Measurements from ENCODE around the gene DCLK1.

Gene DCLK1

GRCh38 chr13:36051082-36051481 is 80.1 kb downstream of the DCLK1 start:
- Histone ChIP-seq H3K23ac (ENCODE audit: low read length) (no peak overlapping the region), H3K36me3 (ENCODE audit: control insufficient read depth in 1 of 2, insufficient read depth in 2 of 2, low read length in 2 of 2) (no peaks in the 10 kb centered on the region), H3K18ac (ENCODE audit: low read length) (no peak overlapping the region), H3K4me3 (ENCODE audit: low read depth, low read length) (no peak overlapping the region), H2AK5ac (ENCODE audit: low read length) (no peak overlapping the region), H4K12ac (ENCODE audit: low read depth, low read length) (no peak overlapping the region), H2BK12ac (ENCODE audit: low read length) (no peak overlapping the region), H4K8ac (ENCODE audit: low read depth, low read length) (no peak overlapping the region), H3K4me1 (ENCODE audit: control insufficient read depth in 1 of 2, insufficient read depth in 2 of 2, low read length in 2 of 2) (no peaks in the 10 kb centered on the region), H3K4me2 (ENCODE audit: low read length) (no peak overlapping the region), H3K9me3 (ENCODE audit: insufficient read depth, low read depth, low read length) (no peaks in the 10 kb centered on the region), H3K14ac (ENCODE audit: low read length) (no peak overlapping the region), H4K91ac (ENCODE audit: low read depth, low read length) (no peak overlapping the region), H2BK120ac (ENCODE audit: insufficient read depth, low read length, poor library complexity) (no peak overlapping the region), H3K9ac (ENCODE audit: low read length) (no peak overlapping the region), H3K79me2 (ENCODE audit: control insufficient read depth, insufficient read depth, low read length, poor library complexity) (no peaks in the 10 kb centered on the region), H3K4ac (ENCODE audit: low read depth, low read length) (no peak overlapping the region), H2BK5ac (ENCODE audit: low read depth, low read length, poor library complexity) (no peak overlapping the region), H2AFZ (ENCODE audit: insufficient read depth, low read length, poor library complexity) (no peak overlapping the region), H3K27ac (ENCODE audit: low read depth, low read length) (no peak overlapping the region), H3K79me1 (ENCODE audit: low read length) (no peaks in the 10 kb centered on the region), H3K27me3 (ENCODE audit: insufficient read depth, low read length) (no peaks in the 10 kb centered on the region)
- no peak for DNase-seq
- WGBS (ENCODE audit: extremely low coverage, insufficient coverage, insufficient read length), result no CpG with 5 or more reads among the region's 1 CpG

GRCh38 chr13:36046672-36047071 is 84.5 kb downstream of the DCLK1 start:
- H3K4me1 ChIP-seq (ENCODE audit: control insufficient read depth in 1 of 2, insufficient read depth in 2 of 2, low read length in 2 of 2), result no peaks in the 10 kb centered on the region
- no peak overlapping the region for H2BK5ac ChIP-seq (ENCODE audit: low read depth, low read length, poor library complexity)
- no peak overlapping the region for H3K14ac ChIP-seq (ENCODE audit: low read length)
- no peaks in the 10 kb centered on the region for H3K79me2 ChIP-seq (ENCODE audit: control insufficient read depth, insufficient read depth, low read length, poor library complexity)
- H2AK5ac ChIP-seq (ENCODE audit: low read length), result no peak overlapping the region
- no peaks in the 10 kb centered on the region for H3K36me3 ChIP-seq (ENCODE audit: control insufficient read depth in 1 of 2, insufficient read depth in 2 of 2, low read length in 2 of 2)
- H3K4me3 ChIP-seq (ENCODE audit: low read depth, low read length), result no peak overlapping the region
- H4K8ac ChIP-seq (ENCODE audit: low read depth, low read length), result no peak overlapping the region
- no peak overlapping the region for H4K12ac ChIP-seq (ENCODE audit: low read depth, low read length)
- H2AFZ ChIP-seq (ENCODE audit: insufficient read depth, low read length, poor library complexity), result no peak overlapping the region
- no peaks in the 10 kb centered on the region for H3K79me1 ChIP-seq (ENCODE audit: low read length)
- no peak overlapping the region for H2BK12ac ChIP-seq (ENCODE audit: low read length)
- no peak overlapping the region for H3K23ac ChIP-seq (ENCODE audit: low read length)
- no peak overlapping the region for H2BK120ac ChIP-seq (ENCODE audit: insufficient read depth, low read length, poor library complexity)
- no peak for DNase-seq
- H3K4ac ChIP-seq (ENCODE audit: low read depth, low read length), result no peak overlapping the region
- H3K9ac ChIP-seq (ENCODE audit: low read length), result no peak overlapping the region
- H3K18ac ChIP-seq (ENCODE audit: low read length), result no peak overlapping the region
- no peak overlapping the region for H4K91ac ChIP-seq (ENCODE audit: low read depth, low read length)
- H3K27ac ChIP-seq (ENCODE audit: low read depth, low read length), result no peak overlapping the region
- WGBS (ENCODE audit: extremely low coverage, insufficient coverage, insufficient read length), result no CpG with 5 or more reads among the region's 3 CpGs
- H3K4me2 ChIP-seq (ENCODE audit: low read length), result no peak overlapping the region
- no peaks in the 10 kb centered on the region for H3K9me3 ChIP-seq (ENCODE audit: insufficient read depth, low read depth, low read length)
- no peaks in the 10 kb centered on the region for H3K27me3 ChIP-seq (ENCODE audit: insufficient read depth, low read length)

- no peak overlapping the region for H2BK120ac ChIP-seq (ENCODE audit: insufficient read depth, low read length, poor library complexity)
- no peaks in the 10 kb centered on the region for H3K4me1 ChIP-seq (ENCODE audit: control insufficient read depth in 1 of 2, insufficient read depth in 2 of 2, low read length in 2 of 2)
- H2BK5ac ChIP-seq (ENCODE audit: low read depth, low read length, poor library complexity), result no peak overlapping the region
- no peak overlapping the region for H2AFZ ChIP-seq (ENCODE audit: insufficient read depth, low read length, poor library complexity)
- no peak overlapping the region for H3K27ac ChIP-seq (ENCODE audit: low read depth, low read length)
- H3K23ac ChIP-seq (ENCODE audit: low read length), result no peak overlapping the region
- H3K14ac ChIP-seq (ENCODE audit: low read length), result no peak overlapping the region
- H3K79me2 ChIP-seq (ENCODE audit: control insufficient read depth, insufficient read depth, low read length, poor library complexity), result no peaks in the 10 kb centered on the region
- no CpG with 5 or more reads among the region's 4 CpGs for WGBS (ENCODE audit: extremely low coverage, insufficient coverage, insufficient read length)
- no peaks in the 10 kb centered on the region for H3K79me1 ChIP-seq (ENCODE audit: low read length)
- no peak overlapping the region for H4K8ac ChIP-seq (ENCODE audit: low read depth, low read length)
- H3K4ac ChIP-seq (ENCODE audit: low read depth, low read length), result no peak overlapping the region
- H3K9me3 ChIP-seq (ENCODE audit: insufficient read depth, low read depth, low read length), result no peaks in the 10 kb centered on the region
- no peak overlapping the region for H3K4me2 ChIP-seq (ENCODE audit: low read length)
- no peaks in the 10 kb centered on the region for H3K27me3 ChIP-seq (ENCODE audit: insufficient read depth, low read length)
- H4K91ac ChIP-seq (ENCODE audit: low read depth, low read length), result no peak overlapping the region
- H3K36me3 ChIP-seq (ENCODE audit: control insufficient read depth in 1 of 2, insufficient read depth in 2 of 2, low read length in 2 of 2), result no peaks in the 10 kb centered on the region
- no peak overlapping the region for H3K18ac ChIP-seq (ENCODE audit: low read length)
- no peak overlapping the region for H3K9ac ChIP-seq (ENCODE audit: low read length)
- H2BK12ac ChIP-seq (ENCODE audit: low read length), result no peak overlapping the region
- no peak overlapping the region for H3K4me3 ChIP-seq (ENCODE audit: low read depth, low read length)
- no peak overlapping the region for H2AK5ac ChIP-seq (ENCODE audit: low read length)
- DNase-seq, result no peak
- H4K12ac ChIP-seq (ENCODE audit: low read depth, low read length), result no peak overlapping the region
Observed at GRCh38 chr13:36038785-36039555, 92.2 kb downstream of the DCLK1 start.

GRCh38 chr13:36033035-36033434 is 98.1 kb downstream of the DCLK1 start:
- no peak overlapping the region for H3K9ac ChIP-seq (ENCODE audit: low read length)
- no peak overlapping the region for H3K23ac ChIP-seq (ENCODE audit: low read length)
- no peak for DNase-seq
- H2BK5ac ChIP-seq (ENCODE audit: low read depth, low read length, poor library complexity), result no peak overlapping the region
- no CpG with 5 or more reads among the region's 4 CpGs for WGBS (ENCODE audit: extremely low coverage, insufficient coverage, insufficient read length)
- H3K27me3 ChIP-seq (ENCODE audit: insufficient read depth, low read length), result no peaks in the 10 kb centered on the region
- H3K36me3 ChIP-seq (ENCODE audit: control insufficient read depth in 1 of 2, insufficient read depth in 2 of 2, low read length in 2 of 2), result no peaks in the 10 kb centered on the region
- H3K4me3 ChIP-seq (ENCODE audit: low read depth, low read length), result no peak overlapping the region
- no peak overlapping the region for H4K8ac ChIP-seq (ENCODE audit: low read depth, low read length)
- no peak overlapping the region for H2AFZ ChIP-seq (ENCODE audit: insufficient read depth, low read length, poor library complexity)
- H3K79me2 ChIP-seq (ENCODE audit: control insufficient read depth, insufficient read depth, low read length, poor library complexity), result no peaks in the 10 kb centered on the region
- H3K79me1 ChIP-seq (ENCODE audit: low read length), result no peaks in the 10 kb centered on the region
- no peak overlapping the region for H3K27ac ChIP-seq (ENCODE audit: low read depth, low read length)
- no peak overlapping the region for H2BK12ac ChIP-seq (ENCODE audit: low read length)
- no peak overlapping the region for H4K12ac ChIP-seq (ENCODE audit: low read depth, low read length)
- H3K4me1 ChIP-seq (ENCODE audit: control insufficient read depth in 1 of 2, insufficient read depth in 2 of 2, low read length in 2 of 2), result peaks cover 0 to 6% of the 10 kb centered on the region in 2 experiments
- H2AK5ac ChIP-seq (ENCODE audit: low read length), result no peak overlapping the region
- H3K18ac ChIP-seq (ENCODE audit: low read length), result no peak overlapping the region
- H3K4ac ChIP-seq (ENCODE audit: low read depth, low read length), result no peak overlapping the region
- no peak overlapping the region for H4K91ac ChIP-seq (ENCODE audit: low read depth, low read length)
- H3K9me3 ChIP-seq (ENCODE audit: insufficient read depth, low read depth, low read length), result no peaks in the 10 kb centered on the region
- no peak overlapping the region for H2BK120ac ChIP-seq (ENCODE audit: insufficient read depth, low read length, poor library complexity)
- H3K14ac ChIP-seq (ENCODE audit: low read length), result no peak overlapping the region
- H3K4me2 ChIP-seq (ENCODE audit: low read length), result no peak overlapping the region

Data from trophoblast cell (in vitro differentiated cells and primary cell).